Measurements from ENCODE around the gene ATP5F1D.
A peak's percentile ranks its signal among the peaks of the same experiment; 100 is the strongest.
"Not testable (repeated sequence)": the region's sequence is repeated elsewhere in the genome, so short reads cannot be mapped to it uniquely, and the experiment has no call there.

The ATP5F1D gene

DNA sequence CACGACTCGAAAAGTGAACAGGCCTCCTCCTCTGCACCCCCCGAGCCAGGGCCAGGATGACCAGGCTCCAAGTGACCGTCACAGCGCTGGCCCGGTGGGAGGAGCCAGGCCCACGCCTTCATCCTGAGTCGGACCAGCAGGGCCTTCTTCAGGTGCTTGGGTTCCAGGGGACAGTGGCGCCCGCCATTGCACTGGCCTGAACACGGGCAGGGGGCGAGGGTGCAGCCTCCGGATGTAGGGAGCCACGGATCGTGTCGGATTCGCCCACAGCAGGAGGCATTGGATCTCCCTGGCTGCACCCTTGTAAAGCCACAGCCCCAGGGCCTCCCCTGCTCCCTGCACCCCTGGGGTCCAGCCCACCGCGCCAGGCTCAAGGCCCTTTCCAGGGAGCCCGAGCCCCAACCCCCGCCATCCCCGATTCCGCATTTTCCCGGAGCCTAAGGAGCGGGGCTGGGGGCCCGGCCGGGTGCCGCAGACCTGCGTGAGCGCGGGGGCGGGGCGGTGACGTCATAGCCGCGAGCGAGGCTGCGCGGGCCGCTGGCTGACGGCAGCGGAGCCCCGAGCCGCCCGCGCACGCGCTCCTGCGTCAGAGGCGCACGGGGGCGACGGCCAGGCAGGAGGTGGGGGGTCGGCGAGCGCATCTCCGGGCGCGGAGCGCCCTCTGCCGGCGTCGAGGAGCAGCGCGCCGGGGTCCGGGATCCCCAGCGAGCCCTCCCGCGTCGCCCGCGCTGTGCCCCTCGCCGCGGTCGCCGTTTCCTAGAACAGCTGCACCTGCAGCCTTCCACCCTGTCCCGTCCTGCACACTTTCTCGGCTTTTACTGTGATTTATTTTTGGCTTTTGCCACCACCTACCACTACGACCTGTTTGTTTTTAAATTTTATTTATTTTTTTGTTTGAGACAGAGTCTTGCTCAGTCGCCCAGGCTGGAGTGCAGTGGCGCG is 1.5 kb upstream of the ATP5F1D start:
- TF ChIP-seq, protein P1, sequence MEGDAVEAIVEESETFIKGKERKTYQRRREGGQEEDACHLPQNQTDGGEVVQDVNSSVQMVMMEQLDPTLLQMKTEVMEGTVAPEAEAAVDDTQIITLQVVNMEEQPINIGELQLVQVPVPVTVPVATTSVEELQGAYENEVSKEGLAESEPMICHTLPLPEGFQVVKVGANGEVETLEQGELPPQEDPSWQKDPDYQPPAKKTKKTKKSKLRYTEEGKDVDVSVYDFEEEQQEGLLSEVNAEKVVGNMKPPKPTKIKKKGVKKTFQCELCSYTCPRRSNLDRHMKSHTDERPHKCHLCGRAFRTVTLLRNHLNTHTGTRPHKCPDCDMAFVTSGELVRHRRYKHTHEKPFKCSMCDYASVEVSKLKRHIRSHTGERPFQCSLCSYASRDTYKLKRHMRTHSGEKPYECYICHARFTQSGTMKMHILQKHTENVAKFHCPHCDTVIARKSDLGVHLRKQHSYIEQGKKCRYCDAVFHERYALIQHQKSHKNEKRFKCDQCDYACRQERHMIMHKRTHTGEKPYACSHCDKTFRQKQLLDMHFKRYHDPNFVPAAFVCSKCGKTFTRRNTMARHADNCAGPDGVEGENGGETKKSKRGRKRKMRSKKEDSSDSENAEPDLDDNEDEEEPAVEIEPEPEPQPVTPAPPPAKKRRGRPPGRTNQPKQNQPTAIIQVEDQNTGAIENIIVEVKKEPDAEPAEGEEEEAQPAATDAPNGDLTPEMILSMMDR (IDR thresholded peaks at IDR 0.05; ENCODE audit: control insufficient read depth, insufficient read depth, low read depth, low read length, missing control alignments), result peak; percentile 53
- no peak for DNase-seq (ENCODE audit: low read depth)
- peak overlapping the region; percentile 35 for H3K4me3 ChIP-seq (ENCODE audit: control insufficient read depth, low read depth, low read length)

DNA sequence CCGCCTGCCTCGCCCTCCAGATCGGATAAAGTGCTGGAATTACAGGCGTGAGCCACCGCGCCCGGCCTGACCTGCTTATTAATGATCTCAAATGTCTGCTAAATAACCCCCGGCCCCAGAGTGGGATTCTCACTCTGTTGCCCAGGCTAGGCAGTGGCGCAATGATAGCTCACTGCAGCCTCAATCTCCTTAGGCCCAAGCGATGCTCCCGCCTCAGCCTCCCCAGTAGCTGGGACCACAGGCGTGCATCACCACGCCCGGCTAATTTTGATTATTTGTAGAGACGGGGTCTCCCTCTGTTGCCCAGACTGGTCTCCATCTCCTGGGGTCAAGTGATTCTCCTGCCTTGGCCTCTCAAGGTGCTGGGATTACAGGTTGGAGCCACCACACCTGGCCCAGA is 626 bp upstream of the ATP5F1D start:
- no peak overlapping the region for H3K4me3 ChIP-seq (ENCODE audit: control insufficient read depth, low read depth, low read length)
- TF ChIP-seq, protein P1 (IDR thresholded peaks at IDR 0.05; ENCODE audit: control insufficient read depth, insufficient read depth, low read depth, low read length, missing control alignments), result no peak
- DNase-seq (ENCODE audit: low read depth), result no peak

DNA sequence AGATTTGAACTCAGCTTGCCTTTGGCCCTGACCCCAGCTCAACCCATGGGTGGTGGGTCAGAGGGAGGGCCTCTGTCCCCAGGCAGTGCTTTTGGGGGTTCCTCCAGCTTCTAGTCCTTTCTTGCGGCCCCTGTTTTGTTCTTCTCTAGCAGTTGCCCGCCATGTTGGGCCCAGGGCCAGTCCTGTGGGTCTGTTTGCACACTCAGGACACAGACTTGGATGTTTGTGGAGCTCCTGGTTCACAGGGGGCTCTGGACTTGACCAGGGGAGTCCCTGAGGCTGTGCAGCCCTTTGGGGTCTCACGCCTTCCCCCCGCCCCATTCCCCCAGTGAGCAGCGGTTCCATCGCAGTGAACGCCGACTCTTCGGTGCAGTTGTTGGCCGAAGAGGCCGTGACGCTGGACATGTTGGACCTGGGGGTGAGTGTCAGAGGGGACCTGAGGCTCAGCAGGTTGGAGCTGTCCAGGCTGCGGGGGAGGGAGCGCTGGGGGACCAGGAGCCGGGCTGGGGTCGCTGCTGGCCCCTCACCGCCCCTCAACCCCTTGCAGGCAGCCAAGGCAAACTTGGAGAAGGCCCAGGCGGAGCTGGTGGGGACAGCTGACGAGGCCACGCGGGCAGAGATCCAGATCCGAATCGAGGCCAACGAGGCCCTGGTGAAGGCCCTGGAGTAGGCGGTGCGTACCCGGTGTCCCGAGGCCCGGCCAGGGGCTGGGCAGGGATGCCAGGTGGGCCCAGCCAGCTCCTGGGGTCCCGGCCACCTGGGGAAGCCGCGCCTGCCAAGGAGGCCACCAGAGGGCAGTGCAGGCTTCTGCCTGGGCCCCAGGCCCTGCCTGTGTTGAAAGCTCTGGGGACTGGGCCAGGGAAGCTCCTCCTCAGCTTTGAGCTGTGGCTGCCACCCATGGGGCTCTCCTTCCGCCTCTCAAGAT is 2.5 kb downstream of the ATP5F1D start:
- no peak for DNase-seq (ENCODE audit: low read depth)
- no peak overlapping the region for H3K4me3 ChIP-seq (ENCODE audit: control insufficient read depth, low read depth, low read length)
- TF ChIP-seq, protein P1 (IDR thresholded peaks at IDR 0.05; ENCODE audit: control insufficient read depth, insufficient read depth, low read depth, low read length, missing control alignments), result peak; percentile 93

DNA sequence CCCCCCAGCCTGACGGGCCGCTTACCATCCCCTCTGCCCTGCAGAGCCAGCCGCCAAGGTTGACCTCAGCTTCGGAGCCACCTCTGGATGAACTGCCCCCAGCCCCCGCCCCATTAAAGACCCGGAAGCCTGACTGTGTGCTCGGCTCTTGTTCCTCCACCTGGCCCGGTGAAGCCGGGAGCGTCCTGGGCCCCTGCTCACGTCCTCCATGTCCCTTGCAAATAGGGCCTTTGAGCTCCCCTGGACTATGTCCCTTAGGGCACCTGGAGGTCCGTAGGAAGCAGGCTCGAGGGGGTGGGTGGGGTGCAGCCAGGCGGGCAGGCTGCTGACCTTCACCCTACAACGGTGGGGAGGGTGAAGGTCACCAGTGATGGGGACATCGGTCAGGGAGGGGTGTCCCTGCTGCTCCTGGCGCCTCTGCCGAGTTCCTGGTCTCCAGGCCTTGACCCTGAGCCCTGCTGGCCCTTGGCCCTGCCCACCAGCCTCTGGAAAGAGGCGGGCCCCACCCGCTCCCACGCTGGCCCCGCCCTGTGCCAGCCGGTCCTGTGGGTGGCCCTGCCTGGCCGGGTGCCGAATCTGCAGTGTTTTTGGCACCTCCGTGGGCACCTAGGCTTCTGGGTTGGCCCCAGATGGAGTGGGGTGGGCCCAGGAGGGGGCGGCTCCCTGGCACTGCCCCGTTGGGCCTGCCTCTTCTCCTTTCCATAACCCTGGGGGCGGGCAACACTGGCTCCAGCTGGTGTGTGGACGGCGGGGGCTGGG is 3.3 kb downstream of the ATP5F1D start:
- TF ChIP-seq, protein P1 (IDR thresholded peaks at IDR 0.05; ENCODE audit: control insufficient read depth, insufficient read depth, low read depth, low read length, missing control alignments), result no peak
- no peak for DNase-seq (ENCODE audit: low read depth)
- H3K4me3 ChIP-seq (ENCODE audit: control insufficient read depth, low read depth, low read length), result peak overlapping the region; percentile 8; the same call in 1 of the 2 replicates

DNA sequence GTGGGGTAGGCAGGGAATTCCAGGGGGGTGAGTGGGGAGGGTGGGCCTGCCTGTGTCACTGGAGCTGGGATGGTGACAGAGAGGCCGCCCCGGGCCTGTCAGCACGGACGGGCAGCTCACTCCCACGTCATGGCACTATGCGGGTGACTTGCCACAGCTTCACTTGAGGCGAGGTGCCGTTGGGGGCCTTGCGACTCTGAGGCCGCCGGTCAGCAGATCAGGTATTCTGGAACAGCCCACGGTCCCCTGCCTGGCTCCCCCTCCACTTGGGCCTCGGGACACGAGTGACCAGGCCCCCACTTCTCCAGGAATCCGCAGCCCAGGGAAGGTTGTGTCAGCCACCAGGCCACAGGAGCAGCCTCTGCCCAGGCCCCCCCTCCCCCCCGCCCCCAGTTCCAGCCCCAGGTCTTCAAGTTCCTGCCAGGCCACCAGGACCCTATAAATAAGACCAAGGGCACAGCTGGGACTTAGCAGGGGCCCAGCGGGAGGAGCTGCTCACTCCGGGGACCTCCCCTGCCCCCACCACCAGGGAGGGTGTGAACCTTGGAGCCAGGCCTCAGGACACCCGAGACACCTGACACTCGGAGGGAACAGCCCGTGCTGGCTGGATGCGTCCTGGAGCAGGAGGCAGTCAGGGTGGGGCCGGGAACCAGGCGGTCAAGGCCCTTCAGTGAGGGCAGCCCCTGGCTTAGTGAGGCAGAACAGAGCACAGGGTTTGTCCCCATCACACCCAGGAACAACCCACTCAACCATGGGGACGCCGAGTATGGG is 4.1 kb downstream of the ATP5F1D start:
- DNase-seq (ENCODE audit: low read depth), result no peak
- TF ChIP-seq, protein P1 (IDR thresholded peaks at IDR 0.05; ENCODE audit: control insufficient read depth, insufficient read depth, low read depth, low read length, missing control alignments), result no peak
- no peak overlapping the region for H3K4me3 ChIP-seq (ENCODE audit: control insufficient read depth, low read depth, low read length)

DNA sequence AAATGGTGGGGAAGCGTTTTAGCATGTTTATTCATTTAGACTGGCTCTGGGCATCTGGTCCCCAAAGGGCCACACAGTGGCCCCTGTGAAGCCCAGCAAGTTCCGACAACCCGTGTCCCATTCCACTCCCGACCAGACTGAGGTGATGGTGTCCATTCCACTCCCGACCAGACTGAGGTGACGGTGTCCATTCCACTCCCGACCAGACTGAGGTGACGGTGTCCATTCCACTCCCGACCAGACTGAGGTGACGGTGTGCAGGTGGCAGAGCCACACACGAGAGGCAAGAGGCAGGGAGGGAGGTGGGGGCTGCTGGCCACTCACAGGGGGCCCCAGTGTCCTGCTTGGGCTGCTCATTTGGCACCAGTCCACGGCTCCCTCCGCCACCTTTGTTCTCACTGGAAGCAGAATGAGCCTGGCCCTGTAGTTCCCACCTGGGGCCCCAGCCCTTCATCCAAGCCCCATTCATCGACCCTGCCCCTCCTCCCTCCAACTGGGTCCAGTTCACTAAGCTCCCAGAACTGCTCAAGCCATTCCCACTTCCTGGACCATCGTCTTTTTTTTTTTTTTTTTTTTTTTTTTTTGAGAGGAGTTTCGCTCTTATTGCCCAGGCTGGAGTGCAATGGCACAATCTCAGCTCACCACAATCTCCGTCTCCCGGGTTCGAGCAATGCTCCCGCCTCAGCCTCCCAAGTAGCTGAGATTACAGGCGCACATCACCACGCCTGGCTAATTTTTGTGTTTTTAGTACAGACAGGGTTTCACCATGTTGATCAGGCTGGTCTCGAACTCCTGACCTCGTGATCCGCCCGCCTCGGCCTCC is 4.9 kb downstream of the ATP5F1D start:
- not testable (repeated sequence) for H3K4me3 ChIP-seq (ENCODE audit: control insufficient read depth, low read depth, low read length); DNase-seq (ENCODE audit: low read depth)
